ENCODE results near the gene SNRPD2. TPM values are rescaled to one million over a fixed set of nuclear protein-coding genes. Genes with fewer than 3 reads are reported as not detected.
A peak's percentile ranks its signal among the peaks of the same experiment; 100 is the strongest.

Gene SNRPD2
- total RNA-seq, 1 donor from 2014 or later: 229 TPM

GRCh38 chr19:45676851-45677263, 14.9 kb downstream of the SNRPD2 start:
- Histone ChIP-seq H3K4me1 (peaks cover 30% of the 10 kb centered on the region), H3K4me3 (peak overlapping the region; percentile 48), H3K36me3 (no peaks in the 10 kb centered on the region), H3K9me3 (no peaks in the 10 kb centered on the region), H3K27me3 (ENCODE audit: low read depth) (peaks cover 24% of the 10 kb centered on the region), H3K27ac (peak overlapping the region; percentile 56)
- intact Hi-C loops (cut with DNase I): no loop called here
- TF ChIP-seq CTCF (IDR thresholded peaks at IDR 0.05): no peak
- DNase-seq (peak; percentile 65), ATAC-seq (peak; percentile 43 to 49)

- intact Hi-C loops (cut with DNase I): no loop called here
- ATAC-seq (no peak), DNase-seq (no peak)
- H3K4me3 ChIP-seq: no peak overlapping the region
- TF ChIP-seq CTCF (IDR thresholded peaks at IDR 0.05): no peak
- H3K27ac ChIP-seq: no peak overlapping the region
- peaks cover 20% of the 10 kb centered on the region for H3K4me1 ChIP-seq
- H3K9me3 ChIP-seq: no peaks in the 10 kb centered on the region
- no peaks in the 10 kb centered on the region for H3K36me3 ChIP-seq
- H3K27me3 ChIP-seq (ENCODE audit: low read depth): peaks cover 38% of the 10 kb centered on the region
Measured at GRCh38 chr19:45674946-45675345, 16.8 kb downstream of the SNRPD2 start.

- Histone ChIP-seq H3K27me3 (ENCODE audit: low read depth) (peaks cover 46% of the 10 kb centered on the region), H3K27ac (no peak overlapping the region)
Measured at GRCh38 chr19:45670670-45671453, 20.9 kb downstream of the SNRPD2 start.

GRCh38 chr19:45668342-45668871, 23.3 kb downstream of the SNRPD2 start:
- H3K27ac ChIP-seq: peak overlapping the region; percentile 1
- intact Hi-C loops (cut with DNase I): no loop called here
- no peak for TF ChIP-seq CTCF (IDR thresholded peaks at IDR 0.05)
- peaks cover 54% of the 10 kb centered on the region for H3K27me3 ChIP-seq (ENCODE audit: low read depth)
- no peaks in the 10 kb centered on the region for H3K36me3 ChIP-seq
- H3K4me3 ChIP-seq: peak overlapping the region; percentile 49
- peaks cover 24% of the 10 kb centered on the region for H3K4me1 ChIP-seq
- DNase-seq: no peak
- H3K9me3 ChIP-seq: no peaks in the 10 kb centered on the region
- no peak for ATAC-seq

More at GRCh38 chr19:45670670-45671453, 20.9 kb downstream of the SNRPD2 start:
- DNase-seq: peak; percentile 90
- peak overlapping the region; percentile 37 for H3K4me3 ChIP-seq
- intact Hi-C loops (cut with DNase I): no loop called here
- peak; percentile 88 to 93 for ATAC-seq
- H3K9me3 ChIP-seq: no peaks in the 10 kb centered on the region
- TF ChIP-seq CTCF (IDR thresholded peaks at IDR 0.05): no peak
- H3K36me3 ChIP-seq: no peaks in the 10 kb centered on the region
- H3K4me1 ChIP-seq: peaks cover 24% of the 10 kb centered on the region

GRCh38 chr19:45667620-45668341, 24.0 kb downstream of the SNRPD2 start, which contains the start of gene GIPR:
GIPR (plus strand) TSS chr19:45668221; CDS start chr19:45669521, 1,300 bp downstream.
- peak; percentile 40 to 52 for ATAC-seq
- Histone ChIP-seq H3K4me3 (peak within 1 kb of the TSS; percentile 49), H3K9me3 (no peaks in the 10 kb centered on the region), H3K27me3 (ENCODE audit: low read depth) (peaks cover 54% of the 10 kb centered on the region), H3K36me3 (no peaks in the 10 kb centered on the region), H3K4me1 (peaks cover 24% of the 10 kb centered on the region), H3K27ac (peak within 1 kb of the TSS; percentile 1)
- no peak for TF ChIP-seq CTCF (IDR thresholded peaks at IDR 0.05)
- peak; percentile 66 for DNase-seq
- intact Hi-C loops (cut with DNase I): no loop called here
